ENCODE data around the gene PIGT.

PIGT gene

GRCh38 chr20:45427236-45428149, 11.6 kb downstream of the PIGT start:
- no peak for DNase-seq (ENCODE audit: low read depth)

GRCh38 chr20:45429618-45430017, 13.7 kb downstream of the PIGT start:
- no peak for DNase-seq (ENCODE audit: low read depth)

GRCh38 chr20:45432294-45432693, 16.4 kb downstream of the PIGT start:
- no peak for DNase-seq (ENCODE audit: low read depth)

GRCh38 chr20:45433316-45433715, 17.4 kb downstream of the PIGT start:
- DNase-seq (ENCODE audit: low read depth): no peak

GRCh38 chr20:45433976-45434375, 18.0 kb downstream of the PIGT start:
- DNase-seq (ENCODE audit: low read depth): no peak

GRCh38 chr20:45436732-45437485, 21.0 kb downstream of the PIGT start:
- DNase-seq (ENCODE audit: low read depth): peak; percentile 79

GRCh38 chr20:45440424-45440823, 24.5 kb downstream of the PIGT start:
- no peak for DNase-seq (ENCODE audit: low read depth)

- DNase-seq (ENCODE audit: low read depth): no peak
Observed at GRCh38 chr20:45440891-45441685, 25.1 kb downstream of the PIGT start.

GRCh38 chr20:45441746-45442145, 25.8 kb downstream of the PIGT start:
- DNase-seq (ENCODE audit: low read depth): no peak

GRCh38 chr20:45444050-45444449, 28.1 kb downstream of the PIGT start:
- no peak for DNase-seq (ENCODE audit: low read depth)

- DNase-seq (ENCODE audit: low read depth): no peak
Observed at GRCh38 chr20:45445805-45446562, 30.0 kb downstream of the PIGT start.

- no peak for DNase-seq (ENCODE audit: low read depth)
Observed at GRCh38 chr20:45448270-45448669, 32.3 kb downstream of the PIGT start.

- no peak for DNase-seq (ENCODE audit: low read depth)
Observed at GRCh38 chr20:45449528-45449927, 33.6 kb downstream of the PIGT start.

GRCh38 chr20:45450097-45450818, 34.3 kb downstream of the PIGT start:
- DNase-seq (ENCODE audit: low read depth): no peak

GRCh38 chr20:45452238-45452637, 36.3 kb downstream of the PIGT start:
- DNase-seq (ENCODE audit: low read depth): no peak

- DNase-seq (ENCODE audit: low read depth): no peak
Observed at GRCh38 chr20:45452772-45453691, 37.1 kb downstream of the PIGT start.

- no peak for DNase-seq (ENCODE audit: low read depth)
Observed at GRCh38 chr20:45456632-45457031, 40.7 kb downstream of the PIGT start.

- no peak for DNase-seq (ENCODE audit: low read depth)
Observed at GRCh38 chr20:45459606-45460005, 43.7 kb downstream of the PIGT start.

GRCh38 chr20:45461225-45461624, 45.3 kb downstream of the PIGT start:
- no peak for DNase-seq (ENCODE audit: low read depth)

All from T follicular helper cell (primary cell).